Measurements from ENCODE around the gene SYP.

DNA sequence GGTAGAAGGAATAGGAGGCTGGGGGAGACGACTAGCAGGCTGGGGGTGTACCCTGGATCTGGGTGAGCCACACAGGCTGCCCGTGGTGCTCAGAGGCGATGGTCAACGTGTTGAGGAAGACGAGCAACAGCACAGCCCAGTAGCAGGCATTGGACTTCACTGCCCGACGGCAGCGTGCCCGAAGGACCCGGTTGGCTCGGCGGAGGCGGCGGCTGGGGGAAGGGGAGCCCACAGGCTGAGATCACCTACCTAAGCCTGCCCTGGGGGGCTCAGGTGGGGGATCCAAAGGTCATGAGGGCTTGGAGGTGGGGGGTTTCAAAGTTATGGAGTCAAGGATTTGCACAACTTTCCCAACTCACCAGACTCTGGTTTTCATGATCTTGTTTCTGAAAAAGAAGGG is 25.9 kb upstream of the SYP start:
- TF ChIP-seq, protein P1, sequence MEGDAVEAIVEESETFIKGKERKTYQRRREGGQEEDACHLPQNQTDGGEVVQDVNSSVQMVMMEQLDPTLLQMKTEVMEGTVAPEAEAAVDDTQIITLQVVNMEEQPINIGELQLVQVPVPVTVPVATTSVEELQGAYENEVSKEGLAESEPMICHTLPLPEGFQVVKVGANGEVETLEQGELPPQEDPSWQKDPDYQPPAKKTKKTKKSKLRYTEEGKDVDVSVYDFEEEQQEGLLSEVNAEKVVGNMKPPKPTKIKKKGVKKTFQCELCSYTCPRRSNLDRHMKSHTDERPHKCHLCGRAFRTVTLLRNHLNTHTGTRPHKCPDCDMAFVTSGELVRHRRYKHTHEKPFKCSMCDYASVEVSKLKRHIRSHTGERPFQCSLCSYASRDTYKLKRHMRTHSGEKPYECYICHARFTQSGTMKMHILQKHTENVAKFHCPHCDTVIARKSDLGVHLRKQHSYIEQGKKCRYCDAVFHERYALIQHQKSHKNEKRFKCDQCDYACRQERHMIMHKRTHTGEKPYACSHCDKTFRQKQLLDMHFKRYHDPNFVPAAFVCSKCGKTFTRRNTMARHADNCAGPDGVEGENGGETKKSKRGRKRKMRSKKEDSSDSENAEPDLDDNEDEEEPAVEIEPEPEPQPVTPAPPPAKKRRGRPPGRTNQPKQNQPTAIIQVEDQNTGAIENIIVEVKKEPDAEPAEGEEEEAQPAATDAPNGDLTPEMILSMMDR (IDR thresholded peaks at IDR 0.05), result no peak
- TF ChIP-seq TEAD4 (IDR thresholded peaks at IDR 0.05; ENCODE audit: borderline replicate concordance, insufficient read depth) (no peak), SMC3 (IDR thresholded peaks at IDR 0.05; ENCODE audit: low read depth, low read length) (no peak), EP300 (IDR thresholded peaks at IDR 0.05; ENCODE audit: borderline replicate concordance in 1 of 2, low read depth in 1 of 2, low read length in 1 of 2) (no peak), POLR2AphosphoS5 (IDR thresholded peaks at IDR 0.05; ENCODE audit: low read depth, low read length) (no peak), SIN3A (IDR thresholded peaks at IDR 0.05; ENCODE audit: borderline replicate concordance, low read depth, low read length) (no peak), RAD21 (IDR thresholded peaks at IDR 0.05; ENCODE audit: low read length) (no peak), YY1 (IDR thresholded peaks at IDR 0.05; ENCODE audit: low read depth) (no peak)
- TF ChIP-seq, protein P2, sequence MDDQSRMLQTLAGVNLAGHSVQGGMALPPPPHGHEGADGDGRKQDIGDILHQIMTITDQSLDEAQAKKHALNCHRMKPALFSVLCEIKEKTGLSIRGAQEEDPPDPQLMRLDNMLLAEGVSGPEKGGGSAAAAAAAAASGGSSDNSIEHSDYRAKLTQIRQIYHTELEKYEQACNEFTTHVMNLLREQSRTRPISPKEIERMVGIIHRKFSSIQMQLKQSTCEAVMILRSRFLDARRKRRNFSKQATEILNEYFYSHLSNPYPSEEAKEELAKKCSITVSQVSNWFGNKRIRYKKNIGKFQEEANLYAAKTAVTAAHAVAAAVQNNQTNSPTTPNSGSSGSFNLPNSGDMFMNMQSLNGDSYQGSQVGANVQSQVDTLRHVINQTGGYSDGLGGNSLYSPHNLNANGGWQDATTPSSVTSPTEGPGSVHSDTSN (IDR thresholded peaks at IDR 0.05), result no peak
- TF ChIP-seq, protein P3, sequence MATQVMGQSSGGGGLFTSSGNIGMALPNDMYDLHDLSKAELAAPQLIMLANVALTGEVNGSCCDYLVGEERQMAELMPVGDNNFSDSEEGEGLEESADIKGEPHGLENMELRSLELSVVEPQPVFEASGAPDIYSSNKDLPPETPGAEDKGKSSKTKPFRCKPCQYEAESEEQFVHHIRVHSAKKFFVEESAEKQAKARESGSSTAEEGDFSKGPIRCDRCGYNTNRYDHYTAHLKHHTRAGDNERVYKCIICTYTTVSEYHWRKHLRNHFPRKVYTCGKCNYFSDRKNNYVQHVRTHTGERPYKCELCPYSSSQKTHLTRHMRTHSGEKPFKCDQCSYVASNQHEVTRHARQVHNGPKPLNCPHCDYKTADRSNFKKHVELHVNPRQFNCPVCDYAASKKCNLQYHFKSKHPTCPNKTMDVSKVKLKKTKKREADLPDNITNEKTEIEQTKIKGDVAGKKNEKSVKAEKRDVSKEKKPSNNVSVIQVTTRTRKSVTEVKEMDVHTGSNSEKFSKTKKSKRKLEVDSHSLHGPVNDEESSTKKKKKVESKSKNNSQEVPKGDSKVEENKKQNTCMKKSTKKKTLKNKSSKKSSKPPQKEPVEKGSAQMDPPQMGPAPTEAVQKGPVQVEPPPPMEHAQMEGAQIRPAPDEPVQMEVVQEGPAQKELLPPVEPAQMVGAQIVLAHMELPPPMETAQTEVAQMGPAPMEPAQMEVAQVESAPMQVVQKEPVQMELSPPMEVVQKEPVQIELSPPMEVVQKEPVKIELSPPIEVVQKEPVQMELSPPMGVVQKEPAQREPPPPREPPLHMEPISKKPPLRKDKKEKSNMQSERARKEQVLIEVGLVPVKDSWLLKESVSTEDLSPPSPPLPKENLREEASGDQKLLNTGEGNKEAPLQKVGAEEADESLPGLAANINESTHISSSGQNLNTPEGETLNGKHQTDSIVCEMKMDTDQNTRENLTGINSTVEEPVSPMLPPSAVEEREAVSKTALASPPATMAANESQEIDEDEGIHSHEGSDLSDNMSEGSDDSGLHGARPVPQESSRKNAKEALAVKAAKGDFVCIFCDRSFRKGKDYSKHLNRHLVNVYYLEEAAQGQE (IDR thresholded peaks at IDR 0.05; ENCODE audit: low read depth, low read length), result no peak

Measured in SK-N-SH (cell line).